Ovary (tissue), 3 donors: Measurements from ENCODE around the gene DENND1B.

Source experiments
- CTCF ChIP-seq, 3 donors: fragments of 450-650 bp in 2 of 3; fragments of 200-600 bp in 1 of 3; IDR thresholded peaks; one replicate each; pipeline versions ENCODE4 v1.5.1 to v1.8.0; 2016 to 2022; ENCODE audit warnings: antibody characterized with exemption in 3 of 3, mild to moderate bottlenecking in 1 of 3
- POLR2A ChIP-seq: fragments of 450-650 bp; IDR thresholded peaks from one replicate; pipeline ENCODE4 v1.6.1; 2017; ENCODE audit warnings: antibody characterized with exemption, mild to moderate bottlenecking, moderate library complexity
- donor health status: DM: no; HTN: no; CAD: no.

- TF ChIP-seq POLR2A (no peak), CTCF (IDR thresholded peaks at IDR 0.05) (no peak)
These were observed 137.0 kb downstream of the DENND1B start for GRCh38 chr1:197638316-197638715.
